ENCODE results near the gene SETD9. TPM values are rescaled to one million over a fixed set of nuclear protein-coding genes. Genes with fewer than 3 reads are reported as not detected.

SETD9 gene
- total RNA-seq, 1 experiment from 2014 or later = 45.4 TPM

Other genes starting within 250 kb of the SETD9 start
- 57.1 and 61.8 TPM in 2 replicates for gene MAP3K1, start 94.0 kb upstream of the SETD9 start, total RNA-seq (2014; rRNA removed; shearing (Covaris generic))
- gene MIER3, start 42.5 kb downstream of the SETD9 start, total RNA-seq (2014; rRNA removed; shearing (Covaris generic)) = 33.7 and 36.3 TPM in 2 replicates

Data from SK-MEL-5 (cell line).